H9 (cell line): ENCODE data around the gene SYNGR1. TPM values are rescaled to one million over a fixed set of nuclear protein-coding genes. Genes with fewer than 3 reads are reported as not detected.

ENCODE experiments used
- DNase-seq: peaks from one replicate; pipeline ENCODE4 v3.0.0-alpha.2; 2017
- H2AFZ ChIP-seq: one replicate; pipeline ENCODE4 v1.6.1; 2013; ENCODE audit warnings: mild to moderate bottlenecking, low read length, control low read depth, moderate library complexity
- H2AK5ac ChIP-seq: 2 replicates; pipeline ENCODE4 v1.6.1; 2013; ENCODE audit warnings: low read length, control low read depth, mixed read lengths; ENCODE audit not compliant: insufficient read length
- H2BK120ac ChIP-seq: one replicate; pipeline ENCODE4 v1.6.1; 2013; ENCODE audit warnings: low read depth, mild to moderate bottlenecking, low read length, control low read depth, inconsistent platforms; ENCODE audit not compliant: poor library complexity, severe bottlenecking
- H2BK12ac ChIP-seq: 2 replicates; pipeline ENCODE4 v1.6.1; 2013; ENCODE audit warnings: low read length, control low read depth, mixed read lengths, low read depth; ENCODE audit not compliant: insufficient read length
- H2BK15ac ChIP-seq: 2 replicates; pipeline ENCODE4 v1.6.1; 2013; ENCODE audit warnings: low read depth, low read length, control low read depth
- H2BK20ac ChIP-seq: one replicate; pipeline ENCODE4 v1.6.1; 2013; ENCODE audit warnings: low read depth, mild to moderate bottlenecking, low read length, control low read depth, inconsistent platforms; ENCODE audit not compliant: poor library complexity, severe bottlenecking
- H2BK5ac ChIP-seq: 2 replicates; pipeline ENCODE4 v1.6.1; 2013; ENCODE audit warnings: low read length, control low read depth, mixed read lengths; ENCODE audit not compliant: insufficient read length
- H3K14ac ChIP-seq: 2 replicates; pipeline ENCODE4 v1.6.1; 2013; ENCODE audit warnings: low read length, control low read depth; ENCODE audit not compliant: insufficient read depth
- H3K18ac ChIP-seq: 2 replicates; pipeline ENCODE4 v1.6.1; 2013; ENCODE audit warnings: low read depth, mild to moderate bottlenecking, mixed read lengths, low read length, control low read depth; ENCODE audit not compliant: insufficient read length
- H3K23ac ChIP-seq: 2 replicates; pipeline ENCODE4 v1.6.1; 2013; ENCODE audit warnings: low read length, control low read depth, mixed read lengths, low read depth; ENCODE audit not compliant: insufficient read length
- H3K23me2 ChIP-seq: 2 replicates; pipeline ENCODE4 v1.6.1; 2013; ENCODE audit warnings: low read depth, mild to moderate bottlenecking, mixed read lengths, low read length, control low read depth; ENCODE audit not compliant: insufficient read length, poor library complexity, severe bottlenecking
- H3K27ac ChIP-seq: 2 replicates; pipeline ENCODE4 v1.5.1; 2013; ENCODE audit warnings: low read length, control low read depth, mixed read lengths, low read depth; ENCODE audit not compliant: insufficient read length
- H3K27me3 ChIP-seq: 2 replicates; pipeline ENCODE4 v1.6.1; 2013; ENCODE audit warnings: low read length, control low read depth, inconsistent platforms; ENCODE audit not compliant: insufficient read depth
- H3K4ac ChIP-seq: 2 replicates; pipeline ENCODE4 v1.6.1; 2013; ENCODE audit warnings: low read depth, mild to moderate bottlenecking, control low read depth, inconsistent platforms, low read length, moderate library complexity
- H3K4me1 ChIP-seq: 2 replicates; pipeline ENCODE4 v1.6.1; 2013; ENCODE audit warnings: low read length, control low read depth, inconsistent platforms; ENCODE audit not compliant: insufficient read depth
- H3K4me2 ChIP-seq: 2 replicates; pipeline ENCODE4 v1.6.1; 2013; ENCODE audit warnings: low read length, control low read depth, mixed read lengths; ENCODE audit not compliant: insufficient read length, insufficient read depth
- H3K56ac ChIP-seq: 2 replicates; pipeline ENCODE4 v1.6.1; 2013; ENCODE audit warnings: low read depth, mild to moderate bottlenecking, mixed read lengths, low read length, control low read depth; ENCODE audit not compliant: insufficient read length
- H3K79me1 ChIP-seq: 2 replicates; pipeline ENCODE4 v1.6.1; 2013; ENCODE audit warnings: low read depth, mild to moderate bottlenecking, moderate library complexity, low read length, control low read depth, inconsistent platforms; ENCODE audit not compliant: insufficient read depth, poor library complexity, severe bottlenecking
- H3K79me2 ChIP-seq: 2 replicates; pipeline ENCODE4 v1.6.1; 2013; ENCODE audit warnings: low read length, control low read depth, inconsistent platforms; ENCODE audit not compliant: insufficient read depth
- H3K9ac ChIP-seq: 2 replicates; pipeline ENCODE4 v1.6.1; 2013; ENCODE audit warnings: low read length, control low read depth, mixed read lengths; ENCODE audit not compliant: insufficient read length; ENCODE audit errors: extremely low read depth
- H3K9me3 ChIP-seq: one replicate; pipeline ENCODE4 v1.6.1; 2013; ENCODE audit warnings: low read depth, low read length, inconsistent platforms; ENCODE audit not compliant: control insufficient read depth
- H3T11ph ChIP-seq: one replicate; pipeline ENCODE4 v1.6.1; 2013; ENCODE audit warnings: mild to moderate bottlenecking, low read length, control low read depth, inconsistent platforms
- H4K20me1 ChIP-seq: one replicate; pipeline ENCODE4 v1.6.1; 2013; ENCODE audit not compliant: control insufficient read depth, insufficient read length, insufficient read depth
- H4K5ac ChIP-seq: 2 replicates; pipeline ENCODE4 v1.6.1; 2013; ENCODE audit warnings: low read depth, mild to moderate bottlenecking, mixed read lengths, low read length, control low read depth; ENCODE audit not compliant: insufficient read length
- H4K8ac ChIP-seq: replicated peaks from 2 replicates; pipeline ENCODE4 v1.6.1; 2013; ENCODE audit warnings: low read length, control low read depth, mixed read lengths, low read depth; ENCODE audit not compliant: insufficient read length
- H4K91ac ChIP-seq: 2 replicates; pipeline ENCODE4 v1.6.1; 2013; ENCODE audit warnings: low read depth, mild to moderate bottlenecking, moderate library complexity, mixed read lengths, low read length, control low read depth; ENCODE audit not compliant: insufficient read length
- H3K27ac Mint-ChIP-seq, 3 experiments: 2 replicates in 2 of 3; 3 replicates in 1 of 3; pipeline ENCODE4 v1.8.0; 2020 to 2021; ENCODE audit warnings: mixed read lengths in 3 of 3, mild to moderate bottlenecking in 1 of 3, moderate library complexity in 1 of 3
- H3K27me3 Mint-ChIP-seq: 2 replicates; pipeline ENCODE4 v1.8.0; 2021; ENCODE audit warnings: low read depth, mild to moderate bottlenecking, moderate library complexity, mixed read lengths
- H3K36me3 Mint-ChIP-seq, 3 experiments: 2 replicates in 2 of 3; 3 replicates in 1 of 3; pipeline ENCODE4 v1.8.0; 2020 to 2021; ENCODE audit warnings: low read depth in 3 of 3, mixed read lengths in 3 of 3; ENCODE audit not compliant: insufficient read depth in 1 of 3
- H3K4me1 Mint-ChIP-seq, 2 experiments: 2 replicates each; pipeline ENCODE4 v1.8.0; 2020; ENCODE audit warnings: mixed read lengths in 2 of 2
- H3K4me3 Mint-ChIP-seq, 2 experiments: 2 replicates in 1 of 2; 3 replicates in 1 of 2; pipeline ENCODE4 v1.8.0; 2020 to 2021; ENCODE audit warnings: mild to moderate bottlenecking in 2 of 2, mixed read lengths in 2 of 2, moderate library complexity in 1 of 2
- H3K9me3 Mint-ChIP-seq, 2 experiments: 2 replicates in 1 of 2; 3 replicates in 1 of 2; pipeline ENCODE4 v1.8.0; 2020; ENCODE audit warnings: mild to moderate bottlenecking in 2 of 2, mixed read lengths in 2 of 2, moderate library complexity in 1 of 2
- WGBS: extraction: QIAGEN DNeasy Blood & Tissue Kit; methylation state at CpG from one replicate; pipeline ENCODE4 v1.1.7; 2013; ENCODE audit warnings: missing lambda C conversion rate, low lambda C conversion rate, mixed read lengths; ENCODE audit not compliant: insufficient read length; ENCODE audit errors: extremely low coverage; 5-methylcytosine and 5-hydroxymethylcytosine counted together
- total RNA-seq: library from RNA; stranded (reverse); gene quantifications from 2 replicates; pipeline ENCODE4 v1.2.1, GENCODE V29; 2021
- TF ChIP-seq, protein P1 (sequence below): fragments of 200-600 bp; sonication (generic); conservative IDR thresholded peaks from 3 replicates; pipeline ENCODE4 v1.8.0; 2021; ENCODE audit warnings: antibody characterized with exemption, mild to moderate bottlenecking

SYNGR1 gene
- total RNA-seq, 1 experiment from 2014 or later: 13.2 TPM

GRCh38 chr22:39301108-39301507, 48.7 kb upstream of the SYNGR1 start:
- TF ChIP-seq, protein P1, sequence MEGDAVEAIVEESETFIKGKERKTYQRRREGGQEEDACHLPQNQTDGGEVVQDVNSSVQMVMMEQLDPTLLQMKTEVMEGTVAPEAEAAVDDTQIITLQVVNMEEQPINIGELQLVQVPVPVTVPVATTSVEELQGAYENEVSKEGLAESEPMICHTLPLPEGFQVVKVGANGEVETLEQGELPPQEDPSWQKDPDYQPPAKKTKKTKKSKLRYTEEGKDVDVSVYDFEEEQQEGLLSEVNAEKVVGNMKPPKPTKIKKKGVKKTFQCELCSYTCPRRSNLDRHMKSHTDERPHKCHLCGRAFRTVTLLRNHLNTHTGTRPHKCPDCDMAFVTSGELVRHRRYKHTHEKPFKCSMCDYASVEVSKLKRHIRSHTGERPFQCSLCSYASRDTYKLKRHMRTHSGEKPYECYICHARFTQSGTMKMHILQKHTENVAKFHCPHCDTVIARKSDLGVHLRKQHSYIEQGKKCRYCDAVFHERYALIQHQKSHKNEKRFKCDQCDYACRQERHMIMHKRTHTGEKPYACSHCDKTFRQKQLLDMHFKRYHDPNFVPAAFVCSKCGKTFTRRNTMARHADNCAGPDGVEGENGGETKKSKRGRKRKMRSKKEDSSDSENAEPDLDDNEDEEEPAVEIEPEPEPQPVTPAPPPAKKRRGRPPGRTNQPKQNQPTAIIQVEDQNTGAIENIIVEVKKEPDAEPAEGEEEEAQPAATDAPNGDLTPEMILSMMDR: no peak

More at GRCh38 chr22:39301108-39301507, 48.7 kb upstream of the SYNGR1 start:
- no peak overlapping the region for H3T11ph ChIP-seq
- no peaks in the 10 kb centered on the region for H3K23me2 ChIP-seq
- Mint-ChIP-seq H3K9me3 (peaks cover 2 to 6% of the 10 kb centered on the region in 2 experiments; a peak in 3 of 5 replicates), H3K4me3 (no peak overlapping the region; a peak in 1 of 5 replicates), H3K4me1 (peaks cover 25 to 32% of the 10 kb centered on the region in 2 experiments), H3K27me3 (peaks cover 8% of the 10 kb centered on the region), H3K36me3 (peaks cover 2 to 6% (median 3%) of the 10 kb centered on the region in 3 experiments; a peak in 3 of 7 replicates), H3K27ac (peak overlapping the region in 1 of 3 experiments; percentile 81; a peak in 1 of 7 replicates)
- no peaks in the 10 kb centered on the region for H3K4me1 ChIP-seq
- no peak overlapping the region for H3K27ac ChIP-seq
- H3K9ac ChIP-seq: no peak overlapping the region
- no peak overlapping the region for H2BK20ac ChIP-seq
- no peak overlapping the region for H4K8ac ChIP-seq
- no peak overlapping the region for H3K23ac ChIP-seq
- H2BK5ac ChIP-seq: no peak overlapping the region
- no peak overlapping the region for H3K4me2 ChIP-seq
- no peak overlapping the region for H4K91ac ChIP-seq
- H3K79me2 ChIP-seq: no peaks in the 10 kb centered on the region
- H2AK5ac ChIP-seq: no peak overlapping the region
- no peak overlapping the region for H2BK15ac ChIP-seq
- peaks cover 4% of the 10 kb centered on the region for H3K9me3 ChIP-seq
- H2BK12ac ChIP-seq: no peak overlapping the region
- no peak for DNase-seq
- H2AFZ ChIP-seq: no peak overlapping the region
- WGBS: no CpG with 5 or more reads among the region's 9 CpGs
- no peak overlapping the region for H2BK120ac ChIP-seq
- no peak overlapping the region for H3K4ac ChIP-seq
- no peaks in the 10 kb centered on the region for H3K79me1 ChIP-seq
- 0 out of 2 replicates have a peak, but pooled peaks cover 2% of the 10 kb centered on the region for H3K27me3 ChIP-seq
- no peak overlapping the region for H3K56ac ChIP-seq
- H4K5ac ChIP-seq: no peak overlapping the region
- no peaks in the 10 kb centered on the region for H4K20me1 ChIP-seq
- no peak overlapping the region for H3K18ac ChIP-seq
- no peak overlapping the region; the same call in 1 of the 2 replicates for H3K14ac ChIP-seq
